Vagina (tissue), 2 donors: ENCODE results near the gene TENM4. TPM values are rescaled to one million over a fixed set of nuclear protein-coding genes. Genes with fewer than 3 reads are reported as not detected.

Source experiments
- DNase-seq, 2 donors: peaks; one replicate each; pipeline ENCODE4 v3.0.0-alpha.2; 2017; ENCODE audit errors: extremely low spot score in 2 of 2
- H3K27ac ChIP-seq: fragments of 200-600 bp; sonication (generic); one replicate; pipeline ENCODE4 v1.5.1; 2019
- H3K27me3 ChIP-seq: fragments of 200-600 bp; sonication (generic); one replicate; pipeline ENCODE4 v1.5.1; 2019
- H3K36me3 ChIP-seq, 2 donors: fragments of 200-600 bp; sonication (generic); one replicate each; pipeline ENCODE4 v1.5.1; 2017 to 2019
- H3K4me1 ChIP-seq: fragments of 200-600 bp; sonication (generic); one replicate; pipeline ENCODE4 v1.5.1; 2019
- H3K4me3 ChIP-seq, 2 donors: fragments of 200-600 bp; sonication (generic); 1 replicate in 1 of 2; 2 replicates in 1 of 2; pipeline ENCODE4 v1.5.1; 2016 to 2019
- H3K9me3 ChIP-seq: fragments of 200-600 bp; sonication (generic); one replicate; pipeline ENCODE4 v1.5.1; 2019
- POLR2A ChIP-seq, 2 donors: fragments of 450-650 bp; IDR thresholded peaks; one replicate each; pipeline ENCODE4 v1.6.1; 2017; ENCODE audit warnings: antibody characterized with exemption in 2 of 2, mild to moderate bottlenecking in 2 of 2, moderate library complexity in 2 of 2
- POLR2AphosphoS5 ChIP-seq, 2 donors: sonication (generic); formaldehyde crosslinking; IDR thresholded peaks; one replicate each; pipeline ENCODE4 v1.9.0; 2017; ENCODE audit warnings: antibody characterized with exemption in 2 of 2, mild to moderate bottlenecking in 2 of 2, low read depth in 1 of 2; ENCODE audit not compliant: insufficient read depth in 1 of 2
- intact Hi-C: fragments of 100-400 bp; cut with DNase I; formaldehyde crosslinking; loops from one replicate; pipeline ENCODE4 v1.15.1; 2023
- total RNA-seq: library from RNA; depleted of rRNA; stranded (reverse); fragments of >200 nt; gene quantifications from one replicate; pipeline ENCODE4 v1.2.3, GENCODE V29; 2016
- TF ChIP-seq, protein P1 (sequence below), 3 experiments: fragments of 450-650 bp in 2 of 3; fragments of 200-600 bp in 1 of 3; sonication (generic) in 1 of 3; IDR thresholded peaks; one replicate each; pipeline ENCODE4 v1.5.1; 2017 to 2019; ENCODE audit warnings: antibody characterized with exemption in 3 of 3, mild to moderate bottlenecking in 2 of 3, moderate library complexity in 2 of 3

Gene TENM4
- total RNA-seq, 1 donor from 2014 or later: 12.5 TPM

DNA sequence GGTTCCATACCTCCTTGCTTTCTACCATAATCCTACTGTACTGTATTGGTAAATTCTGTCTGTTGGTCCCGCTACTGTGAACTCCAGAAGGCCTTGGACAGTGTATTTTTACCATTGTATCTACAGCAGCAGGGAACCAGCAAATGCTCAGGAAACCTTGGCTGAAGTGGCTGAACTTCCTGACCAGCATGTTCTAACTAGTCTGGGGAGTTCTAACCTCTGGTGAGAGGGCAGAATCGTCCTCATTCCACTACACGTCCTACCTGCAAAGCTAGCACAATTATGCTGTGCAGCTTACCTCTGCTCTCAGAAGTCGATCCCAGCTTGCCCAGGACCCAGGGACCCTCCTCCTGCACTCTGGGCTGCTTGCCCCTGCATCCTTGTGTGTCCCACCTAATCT is 283.1 kb downstream of the TENM4 start:
- no peaks in the 10 kb centered on the region for H3K27me3 ChIP-seq
- H3K36me3 ChIP-seq: no peaks in the 10 kb centered on the region
- no peak overlapping the region for H3K4me3 ChIP-seq
- no peak overlapping the region for H3K27ac ChIP-seq
- TF ChIP-seq POLR2AphosphoS5 (IDR thresholded peaks at IDR 0.05; ENCODE audit: insufficient read depth in 1 of 2, low read depth in 1 of 2) (no peak), POLR2A (IDR thresholded peaks at IDR 0.05) (no peak)
- TF ChIP-seq, protein P1, sequence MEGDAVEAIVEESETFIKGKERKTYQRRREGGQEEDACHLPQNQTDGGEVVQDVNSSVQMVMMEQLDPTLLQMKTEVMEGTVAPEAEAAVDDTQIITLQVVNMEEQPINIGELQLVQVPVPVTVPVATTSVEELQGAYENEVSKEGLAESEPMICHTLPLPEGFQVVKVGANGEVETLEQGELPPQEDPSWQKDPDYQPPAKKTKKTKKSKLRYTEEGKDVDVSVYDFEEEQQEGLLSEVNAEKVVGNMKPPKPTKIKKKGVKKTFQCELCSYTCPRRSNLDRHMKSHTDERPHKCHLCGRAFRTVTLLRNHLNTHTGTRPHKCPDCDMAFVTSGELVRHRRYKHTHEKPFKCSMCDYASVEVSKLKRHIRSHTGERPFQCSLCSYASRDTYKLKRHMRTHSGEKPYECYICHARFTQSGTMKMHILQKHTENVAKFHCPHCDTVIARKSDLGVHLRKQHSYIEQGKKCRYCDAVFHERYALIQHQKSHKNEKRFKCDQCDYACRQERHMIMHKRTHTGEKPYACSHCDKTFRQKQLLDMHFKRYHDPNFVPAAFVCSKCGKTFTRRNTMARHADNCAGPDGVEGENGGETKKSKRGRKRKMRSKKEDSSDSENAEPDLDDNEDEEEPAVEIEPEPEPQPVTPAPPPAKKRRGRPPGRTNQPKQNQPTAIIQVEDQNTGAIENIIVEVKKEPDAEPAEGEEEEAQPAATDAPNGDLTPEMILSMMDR (IDR thresholded peaks at IDR 0.05): no peak
- H3K4me1 ChIP-seq: no peaks in the 10 kb centered on the region
- intact Hi-C loops: no loop called here
- DNase-seq: no peak
- H3K9me3 ChIP-seq: no peaks in the 10 kb centered on the region

GRCh38 chr11:79156031-79156430 is 284.8 kb downstream of the TENM4 start:
- Histone ChIP-seq H3K9me3 (no peaks in the 10 kb centered on the region), H3K4me1 (no peaks in the 10 kb centered on the region), H3K27ac (no peak overlapping the region), H3K36me3 (no peaks in the 10 kb centered on the region), H3K4me3 (no peak overlapping the region), H3K27me3 (no peaks in the 10 kb centered on the region)
- TF ChIP-seq, protein P1 (IDR thresholded peaks at IDR 0.05): no peak
- no peak for TF ChIP-seq POLR2A (IDR thresholded peaks at IDR 0.05)
- TF ChIP-seq POLR2AphosphoS5 (IDR thresholded peaks at IDR 0.05; ENCODE audit: insufficient read depth in 1 of 2, low read depth in 1 of 2): no peak
- intact Hi-C loops: no loop called here
- DNase-seq: no peak

GRCh38 chr11:79155237-79155636 is 285.6 kb downstream of the TENM4 start:
- DNase-seq: no peak
- TF ChIP-seq, protein P1 (IDR thresholded peaks at IDR 0.05): no peak
- TF ChIP-seq POLR2AphosphoS5 (IDR thresholded peaks at IDR 0.05; ENCODE audit: insufficient read depth in 1 of 2, low read depth in 1 of 2) (no peak), POLR2A (IDR thresholded peaks at IDR 0.05) (no peak)
- no peaks in the 10 kb centered on the region for H3K27me3 ChIP-seq
- intact Hi-C loops: no loop called here
- no peak overlapping the region for H3K27ac ChIP-seq
- H3K9me3 ChIP-seq: no peaks in the 10 kb centered on the region
- no peak overlapping the region for H3K4me3 ChIP-seq
- H3K4me1 ChIP-seq: no peaks in the 10 kb centered on the region
- H3K36me3 ChIP-seq: no peaks in the 10 kb centered on the region

GRCh38 chr11:79152511-79152910 is 288.3 kb downstream of the TENM4 start:
- H3K9me3 ChIP-seq: no peaks in the 10 kb centered on the region
- intact Hi-C loops: no loop called here
- no peaks in the 10 kb centered on the region for H3K27me3 ChIP-seq
- H3K36me3 ChIP-seq: no peaks in the 10 kb centered on the region
- TF ChIP-seq POLR2A (IDR thresholded peaks at IDR 0.05) (no peak), POLR2AphosphoS5 (IDR thresholded peaks at IDR 0.05; ENCODE audit: insufficient read depth in 1 of 2, low read depth in 1 of 2) (no peak)
- TF ChIP-seq, protein P1 (IDR thresholded peaks at IDR 0.05): no peak
- no peak overlapping the region for H3K27ac ChIP-seq
- H3K4me3 ChIP-seq: no peak overlapping the region
- H3K4me1 ChIP-seq: no peaks in the 10 kb centered on the region
- no peak for DNase-seq

DNA sequence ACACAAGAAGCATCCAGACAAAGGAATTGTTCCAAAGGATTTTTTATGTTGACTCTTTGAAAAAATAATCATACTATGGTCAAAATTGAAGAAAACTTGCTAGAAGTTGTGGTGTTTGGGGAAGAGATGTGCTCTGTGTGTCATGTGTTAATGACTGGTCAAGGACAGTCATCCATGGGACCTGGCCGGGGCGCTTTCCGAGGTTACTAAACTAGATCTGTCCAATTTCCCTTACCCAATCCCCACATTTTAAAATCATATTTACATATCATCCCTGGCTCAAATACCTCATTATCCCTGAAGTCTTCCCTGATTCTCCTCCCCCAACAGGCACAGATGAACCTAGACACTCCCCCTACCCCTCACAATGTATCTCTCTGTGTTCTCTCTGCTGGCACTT is 289.4 kb downstream of the TENM4 start:
- intact Hi-C loops: no loop called here
- Histone ChIP-seq H3K9me3 (no peaks in the 10 kb centered on the region), H3K36me3 (no peaks in the 10 kb centered on the region), H3K4me1 (no peaks in the 10 kb centered on the region), H3K4me3 (no peak overlapping the region), H3K27me3 (no peaks in the 10 kb centered on the region), H3K27ac (no peak overlapping the region)
- no peak for DNase-seq
- TF ChIP-seq POLR2A (IDR thresholded peaks at IDR 0.05) (no peak), POLR2AphosphoS5 (IDR thresholded peaks at IDR 0.05; ENCODE audit: insufficient read depth in 1 of 2, low read depth in 1 of 2) (no peak)
- TF ChIP-seq, protein P1 (IDR thresholded peaks at IDR 0.05): no peak
